Stromal cell of bone marrow (primary cell): ENCODE data around the gene CHAT.

Source experiments
- DNase-seq: peaks from one replicate; pipeline ENCODE4 v3.0.0-alpha.2; 2012; ENCODE audit warnings: low read depth

CHAT gene

GRCh38 chr10:49612513-49613164 lies 1.2 kb upstream of the CHAT start:
- DNase-seq = no peak

DNA sequence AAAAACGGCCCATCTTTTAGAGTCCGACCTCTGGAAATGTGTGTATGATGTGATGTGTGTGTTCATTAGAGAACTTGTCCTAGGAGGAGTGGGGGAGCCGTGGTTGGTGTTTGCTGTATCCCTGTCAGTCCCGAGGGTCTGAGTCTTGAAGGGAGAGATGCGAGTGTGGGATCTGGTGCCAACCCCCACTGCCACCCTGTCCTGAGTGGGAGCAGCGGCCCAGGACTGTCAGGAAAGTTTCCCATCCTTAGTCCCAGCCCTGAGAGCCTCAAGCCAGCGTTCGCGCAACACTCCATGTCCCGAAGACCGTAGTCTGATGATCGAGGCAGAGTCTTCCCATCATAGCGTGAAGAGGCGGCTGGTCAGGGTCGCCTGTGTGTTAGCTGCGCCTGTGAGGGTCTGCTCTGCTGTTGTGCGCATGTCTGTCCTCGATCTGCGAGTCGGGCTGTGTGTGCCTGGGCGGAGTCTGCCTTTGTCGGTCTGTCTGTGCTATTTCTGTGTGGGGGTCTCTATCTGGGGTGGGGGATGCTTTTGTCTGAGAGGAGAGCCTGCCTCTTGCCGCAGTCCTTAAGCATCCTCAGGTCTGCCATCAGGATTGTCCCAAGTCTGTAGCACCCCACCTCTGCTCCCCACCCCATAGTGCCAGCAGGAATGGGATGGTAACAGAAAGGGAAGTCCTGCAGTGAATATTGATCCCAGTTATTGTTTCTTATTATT lies 514 bp upstream of the CHAT start:
- DNase-seq = no peak

- no peak for DNase-seq
Measured at GRCh38 chr10:49614242-49615198, 683 bp downstream of the CHAT start.

GRCh38 chr10:49615213-49615612 lies 1.4 kb downstream of the CHAT start:
- DNase-seq = no peak

DNA sequence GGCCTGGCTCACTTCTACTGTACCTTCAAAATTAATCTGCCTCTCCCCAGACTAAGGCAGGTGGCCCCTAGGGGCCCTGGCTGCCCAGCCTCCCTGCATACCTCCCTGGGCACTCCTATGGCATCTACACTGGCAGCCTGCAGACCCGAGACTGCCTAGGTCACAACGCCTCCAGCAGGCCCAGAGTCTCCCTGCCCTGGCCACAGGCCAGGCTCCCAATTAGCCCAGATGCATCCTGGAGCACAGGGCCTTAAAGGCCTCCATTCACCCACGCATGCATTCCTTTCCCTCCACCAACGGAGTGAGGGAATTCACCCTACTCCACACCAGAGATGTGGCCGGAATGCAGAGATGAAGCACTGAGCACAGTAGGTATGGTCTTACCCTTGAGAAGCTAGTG lies 1.9 kb downstream of the CHAT start:
- no peak for DNase-seq

DNA sequence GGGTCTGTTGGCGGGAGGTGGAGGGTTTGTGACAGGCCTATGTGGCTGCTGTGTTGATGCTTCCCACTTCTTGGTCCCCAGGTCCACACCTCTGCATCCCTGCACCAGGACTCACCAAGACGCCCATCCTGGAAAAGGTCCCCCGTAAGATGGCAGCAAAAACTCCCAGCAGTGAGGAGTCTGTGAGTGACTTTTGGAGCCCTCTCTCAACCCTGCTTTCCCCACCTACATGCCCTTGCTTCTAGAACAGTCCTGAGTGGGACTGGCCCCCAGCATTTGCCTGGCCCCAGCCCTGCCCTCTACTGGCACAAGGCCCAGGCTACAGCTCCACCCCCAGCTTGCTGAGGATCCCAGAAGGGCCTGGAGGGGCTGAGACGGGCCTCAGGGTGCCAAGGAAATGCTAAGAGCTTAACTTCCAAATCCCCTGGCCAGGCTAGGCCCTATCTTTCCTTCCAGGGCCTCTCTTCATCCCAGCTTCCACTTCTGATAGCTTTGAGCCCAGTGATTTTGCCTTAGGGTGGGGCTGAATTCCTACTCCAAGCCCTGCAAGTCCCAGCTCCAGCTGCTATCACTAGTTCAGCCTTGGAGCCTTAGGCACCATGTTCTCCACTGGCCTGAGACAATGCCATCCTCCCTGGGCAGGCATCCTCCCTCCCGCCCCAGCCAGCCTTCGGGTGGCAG lies 2.7 kb downstream of the CHAT start:
- DNase-seq = no peak

DNA sequence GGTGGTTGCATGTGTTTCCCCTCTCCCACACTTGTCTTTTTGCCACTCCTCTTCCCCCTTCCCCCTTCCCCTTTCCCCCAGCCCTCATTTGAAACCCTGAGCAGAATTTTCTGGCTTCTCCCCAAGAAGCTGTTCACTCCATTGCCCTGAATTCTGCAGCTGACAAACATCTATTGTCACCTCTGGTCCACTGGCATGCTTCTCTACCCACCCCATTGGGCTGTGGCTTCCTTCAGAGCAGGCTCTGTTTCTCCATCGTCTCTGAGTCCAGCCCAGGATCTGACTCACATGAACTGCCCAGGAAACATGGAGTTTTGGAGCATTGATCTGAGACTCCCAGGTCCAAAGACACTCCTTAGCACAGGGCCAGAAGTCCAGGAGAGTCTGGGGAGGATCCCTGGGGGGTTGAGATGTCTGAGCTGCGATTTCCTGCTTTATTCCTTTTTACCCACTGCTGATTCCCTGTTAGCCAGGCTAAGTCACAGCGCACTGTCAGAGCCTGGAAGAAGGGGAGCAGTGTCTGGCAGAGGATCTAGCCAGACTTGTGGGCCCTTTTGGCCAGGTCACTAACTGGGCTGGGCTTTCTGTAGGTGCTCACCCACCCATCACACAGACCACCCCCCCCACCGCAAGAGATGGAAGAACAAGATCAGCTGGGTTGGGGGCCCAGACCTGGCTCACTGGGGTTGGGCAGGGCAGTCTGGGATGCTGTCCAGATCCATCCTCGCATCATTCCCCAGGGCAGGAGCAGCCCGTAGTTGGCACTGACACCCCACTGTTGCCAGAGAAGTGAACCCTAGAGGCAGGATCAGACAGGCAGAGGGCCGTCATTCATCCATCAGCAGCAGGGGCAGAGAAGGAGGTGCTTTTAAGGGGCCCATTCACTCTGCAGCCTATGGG lies 3.5 kb downstream of the CHAT start:
- no peak for DNase-seq

- no peak for DNase-seq
Measured at GRCh38 chr10:49618821-49619220, 5.0 kb downstream of the CHAT start.

- no peak for DNase-seq
Measured at GRCh38 chr10:49619613-49620012, 5.8 kb downstream of the CHAT start.

DNA sequence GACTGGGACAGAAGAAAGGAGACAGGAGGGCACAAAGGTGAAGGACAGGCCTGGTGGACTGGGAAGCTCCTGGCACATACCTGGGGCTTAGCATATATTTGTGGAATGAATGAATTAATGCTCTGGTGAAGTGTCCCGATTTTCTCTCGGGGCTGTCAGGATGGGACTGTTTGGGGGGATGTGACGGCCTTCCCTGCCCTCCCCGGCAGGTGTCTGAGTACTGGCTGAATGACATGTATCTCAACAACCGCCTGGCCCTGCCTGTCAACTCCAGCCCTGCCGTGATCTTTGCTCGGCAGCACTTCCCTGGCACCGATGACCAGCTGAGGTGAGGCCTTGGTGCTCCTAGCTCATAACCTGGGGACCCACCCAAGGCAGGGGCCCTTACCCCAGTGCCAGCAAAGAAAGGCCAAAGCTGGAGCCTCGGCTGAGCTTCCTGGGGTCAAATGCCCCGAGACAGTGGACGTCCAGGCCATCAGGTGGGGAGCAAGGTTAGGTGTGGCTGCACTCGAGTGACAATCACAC lies 6.5 kb downstream of the CHAT start:
- no peak for DNase-seq

- DNase-seq = no peak
Measured at GRCh38 chr10:49620841-49621378, 7.1 kb downstream of the CHAT start.

GRCh38 chr10:49621561-49621960 lies 7.7 kb downstream of the CHAT start:
- DNase-seq = no peak

GRCh38 chr10:49622426-49623425 lies 8.9 kb downstream of the CHAT start:
- DNase-seq = no peak

DNA sequence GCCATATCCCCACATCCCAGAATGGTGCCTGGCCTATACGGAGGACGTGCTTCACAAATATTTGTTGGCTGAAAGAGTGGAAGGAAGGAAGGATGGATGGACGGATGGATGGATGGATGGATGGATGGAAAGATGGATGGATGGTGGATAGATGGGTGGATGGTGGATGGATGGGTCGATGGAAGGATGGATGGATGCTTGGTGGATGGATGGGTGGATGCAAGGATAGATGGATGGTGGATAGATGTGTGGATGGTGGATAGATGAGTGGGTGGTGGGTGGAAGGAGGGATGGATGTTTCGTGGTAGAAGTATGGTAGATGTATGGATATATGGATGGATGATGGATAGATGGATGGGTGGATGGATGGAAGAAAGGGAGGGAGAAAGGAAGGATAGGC lies 10.8 kb downstream of the CHAT start:
- no peak for DNase-seq

DNA sequence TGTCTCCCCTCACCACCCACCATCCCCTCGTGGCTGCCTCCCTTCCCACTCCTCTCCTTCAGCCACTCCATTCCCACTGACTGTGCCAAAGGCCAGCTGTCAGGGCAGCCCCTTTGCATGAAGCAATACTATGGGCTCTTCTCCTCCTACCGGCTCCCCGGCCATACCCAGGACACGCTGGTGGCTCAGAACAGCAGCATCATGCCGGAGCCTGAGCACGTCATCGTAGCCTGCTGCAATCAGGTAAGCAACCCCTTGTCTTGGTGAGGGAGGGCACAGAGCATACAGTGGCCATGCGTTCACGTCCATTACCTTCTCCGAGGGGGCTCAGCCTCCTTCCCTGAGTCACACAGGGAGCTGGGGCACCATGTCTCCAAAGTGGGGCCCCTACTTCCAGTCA lies 11.6 kb downstream of the CHAT start:
- DNase-seq = no peak

DNA sequence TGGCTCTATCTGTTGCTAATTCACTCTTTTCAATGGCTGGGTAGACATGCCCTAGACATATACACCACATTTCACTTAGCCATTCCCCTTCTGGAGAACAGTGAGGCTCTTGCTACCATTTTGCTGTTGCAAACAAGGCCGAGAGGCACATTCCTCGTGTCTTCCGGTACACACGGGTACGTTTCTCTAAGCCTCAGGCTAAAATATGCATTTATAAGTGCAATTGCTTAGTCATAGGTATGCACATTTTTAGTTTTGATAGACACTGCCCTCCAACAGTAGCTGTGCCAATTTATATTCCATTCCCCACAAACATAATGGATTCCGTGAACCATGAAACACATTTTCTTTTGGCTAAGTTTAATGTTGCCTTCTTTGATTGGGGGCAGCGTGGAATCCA lies 13.2 kb downstream of the CHAT start:
- no peak for DNase-seq

DNA sequence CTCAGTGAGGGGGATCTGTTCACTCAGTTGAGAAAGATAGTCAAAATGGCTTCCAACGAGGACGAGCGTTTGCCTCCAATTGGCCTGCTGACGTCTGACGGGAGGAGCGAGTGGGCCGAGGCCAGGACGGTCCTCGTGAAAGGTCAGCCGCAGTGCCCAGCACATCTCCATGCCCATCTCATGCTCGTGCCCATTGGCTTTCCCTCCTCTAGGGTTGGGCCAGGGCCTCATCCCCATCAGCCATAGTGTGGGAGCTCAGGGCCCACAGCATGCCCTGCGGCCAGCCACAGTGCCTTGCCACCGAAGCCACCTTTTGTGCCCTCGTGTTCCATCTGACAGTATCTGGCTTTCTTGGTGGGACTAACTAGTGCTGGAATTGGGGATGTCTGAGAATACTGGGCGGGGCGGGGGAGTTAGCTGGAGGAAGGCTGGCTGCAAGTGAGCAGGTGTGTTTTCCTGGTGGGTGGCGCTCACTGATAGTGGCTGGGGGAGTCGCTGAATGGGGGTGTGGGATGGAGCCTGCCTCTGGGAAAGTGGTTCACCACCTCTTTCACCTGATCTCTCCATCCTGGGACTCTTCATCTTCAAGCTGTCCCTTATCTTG lies 13.9 kb downstream of the CHAT start:
- DNase-seq = no peak

GRCh38 chr10:49628599-49628998 lies 14.8 kb downstream of the CHAT start:
- no peak for DNase-seq

DNA sequence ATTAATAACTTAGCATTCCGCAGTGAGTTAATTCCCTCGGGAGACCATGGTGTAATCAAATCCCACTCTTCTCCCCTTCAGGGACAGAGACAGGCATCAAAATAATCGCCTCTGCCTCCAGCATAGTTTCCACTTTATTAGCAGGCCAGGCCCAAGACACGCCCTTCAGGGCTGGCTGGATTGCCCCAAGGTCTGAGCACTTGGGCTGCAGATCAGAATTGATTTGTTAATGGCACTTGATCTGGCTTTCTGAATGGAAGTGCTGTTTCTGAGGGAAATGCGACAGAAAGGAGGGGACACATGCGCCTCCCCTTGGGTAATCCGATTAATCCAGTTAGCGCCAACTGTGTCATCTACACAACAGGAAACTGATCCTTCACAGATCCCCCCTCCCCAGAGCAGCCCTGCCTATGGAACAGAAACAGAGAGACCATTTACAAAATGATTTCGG lies 15.6 kb downstream of the CHAT start:
- no peak for DNase-seq
